ENCODE data around the gene RHBDL3. TPM values are rescaled to one million over a fixed set of nuclear protein-coding genes. Genes with fewer than 3 reads are reported as not detected.

The RHBDL3 gene, protein sequence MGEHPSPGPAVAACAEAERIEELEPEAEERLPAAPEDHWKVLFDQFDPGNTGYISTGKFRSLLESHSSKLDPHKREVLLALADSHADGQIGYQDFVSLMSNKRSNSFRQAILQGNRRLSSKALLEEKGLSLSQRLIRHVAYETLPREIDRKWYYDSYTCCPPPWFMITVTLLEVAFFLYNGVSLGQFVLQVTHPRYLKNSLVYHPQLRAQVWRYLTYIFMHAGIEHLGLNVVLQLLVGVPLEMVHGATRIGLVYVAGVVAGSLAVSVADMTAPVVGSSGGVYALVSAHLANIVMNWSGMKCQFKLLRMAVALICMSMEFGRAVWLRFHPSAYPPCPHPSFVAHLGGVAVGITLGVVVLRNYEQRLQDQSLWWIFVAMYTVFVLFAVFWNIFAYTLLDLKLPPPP
- 3.1 TPM for polyA plus RNA-seq (2013, experiment 1 of 4)
- polyA plus RNA-seq (2013, experiment 2 of 4), result 3.2 TPM
- polyA plus RNA-seq (2013, experiment 3 of 4), result 5.8 TPM
- polyA plus RNA-seq (2013, experiment 4 of 4), result 5.9 TPM

GRCh38 chr17:32265192-32265923 is at the start of gene RHBDL3:
RHBDL3 (plus strand) TSS chr17:32265832; CDS start chr17:32266190, 358 bp downstream.
- 1% methylated on average over 68 of the region's 68 CpGs for WGBS, 2 experiments

GRCh38 chr17:32222621-32223020 is 43.0 kb upstream of the RHBDL3 start:
- Histone ChIP-seq H3K4me1 (ENCODE audit: control insufficient read depth, insufficient read depth, low read length) (no peaks in the 10 kb centered on the region), H3K27ac (ENCODE audit: insufficient read depth, low read depth, low read length, poor library complexity, severe bottlenecking) (no peak overlapping the region), H3K27me3 (ENCODE audit: control insufficient read depth, insufficient read depth, low read length, poor library complexity, severe bottlenecking) (no peaks in the 10 kb centered on the region), H3K9me3 (ENCODE audit: control insufficient read depth, low read length) (no peaks in the 10 kb centered on the region), H3K36me3 (ENCODE audit: control insufficient read depth, insufficient read depth, low read length) (no peaks in the 10 kb centered on the region), H3K4me3 (ENCODE audit: insufficient read depth, low read depth, low read length) (no peak overlapping the region)
- 71 to 74% methylated on average over 3 of the region's 3 CpGs for WGBS, 2 experiments

More at GRCh38 chr17:32265192-32265923, at the start of gene RHBDL3:
- H3K27me3 ChIP-seq (ENCODE audit: control insufficient read depth, insufficient read depth, low read length, poor library complexity, severe bottlenecking), result peaks cover 44% of the 10 kb centered on the region
- peak within 1 kb of the TSS; percentile 50 for H3K4me3 ChIP-seq (ENCODE audit: insufficient read depth, low read depth, low read length)
- no peak within 1 kb of the TSS for H3K27ac ChIP-seq (ENCODE audit: insufficient read depth, low read depth, low read length, poor library complexity, severe bottlenecking)
- H3K9me3 ChIP-seq (ENCODE audit: control insufficient read depth, low read length), result no peaks in the 10 kb centered on the region
- no peaks in the 10 kb centered on the region for H3K36me3 ChIP-seq (ENCODE audit: control insufficient read depth, insufficient read depth, low read length)
- peaks cover 17% of the 10 kb centered on the region for H3K4me1 ChIP-seq (ENCODE audit: control insufficient read depth, insufficient read depth, low read length)

GRCh38 chr17:32223703-32224102 is 41.9 kb upstream of the RHBDL3 start:
- H3K27me3 ChIP-seq (ENCODE audit: control insufficient read depth, insufficient read depth, low read length, poor library complexity, severe bottlenecking), result no peaks in the 10 kb centered on the region
- H3K36me3 ChIP-seq (ENCODE audit: control insufficient read depth, insufficient read depth, low read length), result no peaks in the 10 kb centered on the region
- H3K4me3 ChIP-seq (ENCODE audit: insufficient read depth, low read depth, low read length), result no peak overlapping the region
- 97 to 98% methylated on average over 2 of the region's 3 CpGs for WGBS, 2 experiments
- no peak overlapping the region for H3K27ac ChIP-seq (ENCODE audit: insufficient read depth, low read depth, low read length, poor library complexity, severe bottlenecking)
- no peaks in the 10 kb centered on the region for H3K4me1 ChIP-seq (ENCODE audit: control insufficient read depth, insufficient read depth, low read length)
- H3K9me3 ChIP-seq (ENCODE audit: control insufficient read depth, low read length), result no peaks in the 10 kb centered on the region

GRCh38 chr17:32226886-32227285 is 38.7 kb upstream of the RHBDL3 start:
- 84 to 96% methylated on average over 3 of the region's 3 CpGs for WGBS, 2 experiments
- H3K27ac ChIP-seq (ENCODE audit: insufficient read depth, low read depth, low read length, poor library complexity, severe bottlenecking), result no peak overlapping the region
- H3K4me3 ChIP-seq (ENCODE audit: insufficient read depth, low read depth, low read length), result no peak overlapping the region
- no peaks in the 10 kb centered on the region for H3K36me3 ChIP-seq (ENCODE audit: control insufficient read depth, insufficient read depth, low read length)
- H3K27me3 ChIP-seq (ENCODE audit: control insufficient read depth, insufficient read depth, low read length, poor library complexity, severe bottlenecking), result no peaks in the 10 kb centered on the region
- H3K4me1 ChIP-seq (ENCODE audit: control insufficient read depth, insufficient read depth, low read length), result no peaks in the 10 kb centered on the region
- no peaks in the 10 kb centered on the region for H3K9me3 ChIP-seq (ENCODE audit: control insufficient read depth, low read length)

DNA sequence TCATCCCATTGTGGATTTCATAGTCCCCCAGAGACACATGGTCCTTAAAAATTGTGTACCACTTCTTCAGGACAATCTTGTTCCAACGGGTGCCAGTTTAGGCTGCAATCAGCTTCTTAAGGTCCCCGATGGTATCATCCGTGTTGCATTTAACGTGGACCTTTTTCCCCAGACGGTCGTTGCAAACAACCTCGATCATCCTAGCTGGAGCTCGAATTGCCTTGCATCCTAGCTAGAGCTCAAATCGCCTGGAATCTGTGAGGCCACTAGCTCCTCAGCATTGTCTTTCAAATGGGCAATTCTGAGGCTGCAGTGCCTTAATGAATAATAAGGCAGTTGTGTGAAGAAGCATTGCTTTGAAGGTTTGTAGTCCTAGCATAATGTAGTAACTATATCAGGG is 37.7 kb upstream of the RHBDL3 start:
- no peaks in the 10 kb centered on the region for H3K36me3 ChIP-seq (ENCODE audit: control insufficient read depth, insufficient read depth, low read length)
- H3K4me3 ChIP-seq (ENCODE audit: insufficient read depth, low read depth, low read length), result no peak overlapping the region
- H3K27me3 ChIP-seq (ENCODE audit: control insufficient read depth, insufficient read depth, low read length, poor library complexity, severe bottlenecking), result no peaks in the 10 kb centered on the region
- no peaks in the 10 kb centered on the region for H3K4me1 ChIP-seq (ENCODE audit: control insufficient read depth, insufficient read depth, low read length)
- H3K9me3 ChIP-seq (ENCODE audit: control insufficient read depth, low read length), result no peaks in the 10 kb centered on the region
- WGBS, 2 experiments, result 9 to 11% methylated on average over 9 of the region's 9 CpGs
- H3K27ac ChIP-seq (ENCODE audit: insufficient read depth, low read depth, low read length, poor library complexity, severe bottlenecking), result no peak overlapping the region

- Histone ChIP-seq H3K27ac (ENCODE audit: insufficient read depth, low read depth, low read length, poor library complexity, severe bottlenecking) (no peak overlapping the region), H3K27me3 (ENCODE audit: control insufficient read depth, insufficient read depth, low read length, poor library complexity, severe bottlenecking) (no peaks in the 10 kb centered on the region), H3K9me3 (ENCODE audit: control insufficient read depth, low read length) (no peaks in the 10 kb centered on the region), H3K4me3 (ENCODE audit: insufficient read depth, low read depth, low read length) (no peak overlapping the region), H3K36me3 (ENCODE audit: control insufficient read depth, insufficient read depth, low read length) (no peaks in the 10 kb centered on the region), H3K4me1 (ENCODE audit: control insufficient read depth, insufficient read depth, low read length) (no peaks in the 10 kb centered on the region)
- WGBS, 2 experiments, result 83 to 100% methylated on average over 1 to 2 of the region's 2 CpGs
These were observed 30.0 kb upstream of the RHBDL3 start for GRCh38 chr17:32235588-32235987.

DNA sequence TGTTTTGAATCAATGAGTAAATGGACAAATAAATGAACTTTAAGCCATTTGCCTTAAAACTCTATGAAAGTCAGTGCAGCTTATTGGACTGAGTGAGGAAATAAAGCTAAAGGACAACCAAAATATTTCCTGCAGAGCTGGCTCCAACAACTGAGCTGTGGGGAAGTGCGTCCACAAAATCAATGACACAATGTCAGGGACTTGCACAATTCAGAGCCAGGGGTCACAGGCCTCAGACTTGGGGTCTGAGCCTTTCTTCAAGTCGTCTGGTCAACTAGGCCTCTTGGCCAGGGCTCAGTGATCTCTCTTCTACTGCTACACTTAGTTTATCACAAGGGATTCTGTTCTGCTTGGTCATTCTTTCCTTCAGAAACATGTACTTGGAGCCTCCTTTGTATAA is 26.2 kb upstream of the RHBDL3 start:
- H3K36me3 ChIP-seq (ENCODE audit: control insufficient read depth, insufficient read depth, low read length), result no peaks in the 10 kb centered on the region
- 94 to 95% methylated on average over 2 of the region's 2 CpGs for WGBS, 2 experiments

DNA sequence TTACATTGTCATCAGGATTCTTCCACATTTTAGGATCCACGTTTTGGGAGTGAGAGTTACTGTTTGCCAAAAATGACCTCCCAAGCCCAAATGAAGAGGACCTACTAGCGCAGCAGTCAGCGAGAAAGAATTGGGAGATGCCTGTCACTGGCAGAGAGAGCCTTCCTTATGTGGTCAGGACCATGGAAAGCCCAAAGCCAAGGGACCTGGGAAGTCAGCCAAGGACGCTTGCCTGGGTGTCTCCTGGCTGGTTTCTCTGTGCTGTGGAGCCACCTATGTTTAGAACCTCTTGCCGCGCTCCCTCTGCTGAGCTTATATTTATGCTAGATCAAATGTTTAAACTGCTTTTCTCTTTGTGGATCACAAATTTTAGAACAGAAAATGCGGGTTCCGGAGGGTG is 24.9 kb upstream of the RHBDL3 start:
- Histone ChIP-seq H3K36me3 (ENCODE audit: control insufficient read depth, insufficient read depth, low read length) (no peaks in the 10 kb centered on the region), H3K4me1 (ENCODE audit: control insufficient read depth, insufficient read depth, low read length) (no peaks in the 10 kb centered on the region), H3K27me3 (ENCODE audit: control insufficient read depth, insufficient read depth, low read length, poor library complexity, severe bottlenecking) (no peaks in the 10 kb centered on the region), H3K4me3 (ENCODE audit: insufficient read depth, low read depth, low read length) (no peak overlapping the region), H3K27ac (ENCODE audit: insufficient read depth, low read depth, low read length, poor library complexity, severe bottlenecking) (no peak overlapping the region), H3K9me3 (ENCODE audit: control insufficient read depth, low read length) (no peaks in the 10 kb centered on the region)
- WGBS, 2 experiments, result 88 to 91% methylated on average over 8 of the region's 8 CpGs

More for the DNA sequence above, 26.2 kb upstream of the RHBDL3 start:
- no peaks in the 10 kb centered on the region for H3K9me3 ChIP-seq (ENCODE audit: control insufficient read depth, low read length)
- no peaks in the 10 kb centered on the region for H3K27me3 ChIP-seq (ENCODE audit: control insufficient read depth, insufficient read depth, low read length, poor library complexity, severe bottlenecking)
- H3K4me3 ChIP-seq (ENCODE audit: insufficient read depth, low read depth, low read length), result no peak overlapping the region
- H3K4me1 ChIP-seq (ENCODE audit: control insufficient read depth, insufficient read depth, low read length), result no peaks in the 10 kb centered on the region
- H3K27ac ChIP-seq (ENCODE audit: insufficient read depth, low read depth, low read length, poor library complexity, severe bottlenecking), result no peak overlapping the region

- Histone ChIP-seq H3K9me3 (ENCODE audit: control insufficient read depth, low read length) (no peaks in the 10 kb centered on the region), H3K4me1 (ENCODE audit: control insufficient read depth, insufficient read depth, low read length) (no peaks in the 10 kb centered on the region), H3K27me3 (ENCODE audit: control insufficient read depth, insufficient read depth, low read length, poor library complexity, severe bottlenecking) (no peaks in the 10 kb centered on the region), H3K27ac (ENCODE audit: insufficient read depth, low read depth, low read length, poor library complexity, severe bottlenecking) (no peak overlapping the region), H3K36me3 (ENCODE audit: control insufficient read depth, insufficient read depth, low read length) (no peaks in the 10 kb centered on the region), H3K4me3 (ENCODE audit: insufficient read depth, low read depth, low read length) (no peak overlapping the region)
- 43 to 87% methylated on average over 1 of the region's 1 CpG for WGBS, 2 experiments
These were observed 24.0 kb upstream of the RHBDL3 start for GRCh38 chr17:32241640-32242039.

DNA sequence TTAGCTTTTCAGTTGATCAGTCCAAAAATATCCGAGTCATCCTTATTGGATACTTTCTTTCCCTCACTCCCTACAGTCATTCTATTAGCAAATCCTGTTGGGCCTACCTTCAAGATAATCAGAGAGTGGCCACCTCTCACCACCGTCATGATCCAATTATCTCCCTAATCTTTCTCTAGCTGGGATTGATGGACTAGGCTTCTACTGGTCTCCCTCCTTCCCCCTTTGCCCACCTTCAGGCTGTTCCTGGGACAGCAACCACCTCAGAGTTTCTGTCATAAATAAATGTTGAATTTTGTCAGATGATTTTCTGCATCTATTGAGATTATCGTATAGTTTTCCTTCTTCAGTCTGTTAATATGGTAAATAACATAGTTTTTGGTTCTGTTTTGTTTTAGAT is 16.2 kb upstream of the RHBDL3 start:
- no peaks in the 10 kb centered on the region for H3K36me3 ChIP-seq (ENCODE audit: control insufficient read depth, insufficient read depth, low read length)
- 92 to 93% methylated on average over 3 of the region's 3 CpGs for WGBS, 2 experiments
- no peak overlapping the region for H3K27ac ChIP-seq (ENCODE audit: insufficient read depth, low read depth, low read length, poor library complexity, severe bottlenecking)
- H3K4me1 ChIP-seq (ENCODE audit: control insufficient read depth, insufficient read depth, low read length), result no peaks in the 10 kb centered on the region
- no peaks in the 10 kb centered on the region for H3K27me3 ChIP-seq (ENCODE audit: control insufficient read depth, insufficient read depth, low read length, poor library complexity, severe bottlenecking)
- H3K4me3 ChIP-seq (ENCODE audit: insufficient read depth, low read depth, low read length), result no peak overlapping the region
- H3K9me3 ChIP-seq (ENCODE audit: control insufficient read depth, low read length), result no peaks in the 10 kb centered on the region
